NCI-H2029 (cell line): ENCODE measurements around the gene FGF8.

ENCODE experiments used
- DNase-seq: peaks from one replicate; lab custom pipeline; 2025; lab: John Stamatoyannopoulos, UW

Gene FGF8

DNA sequence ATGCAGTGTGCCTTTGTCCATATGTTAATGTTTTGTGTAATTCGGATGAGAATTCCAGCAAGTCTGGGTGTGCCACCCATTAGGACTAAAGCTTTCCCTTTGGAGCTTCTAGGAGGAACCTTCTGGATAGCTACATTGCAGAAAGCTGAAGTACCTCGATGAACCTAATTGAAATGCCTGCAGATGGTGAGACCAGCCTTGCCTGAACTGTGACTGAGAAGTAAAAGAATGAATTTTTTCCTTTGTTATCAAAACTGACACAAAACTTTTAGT, 49.9 kb downstream of the FGF8 start:
- no peak for DNase-seq

DNA sequence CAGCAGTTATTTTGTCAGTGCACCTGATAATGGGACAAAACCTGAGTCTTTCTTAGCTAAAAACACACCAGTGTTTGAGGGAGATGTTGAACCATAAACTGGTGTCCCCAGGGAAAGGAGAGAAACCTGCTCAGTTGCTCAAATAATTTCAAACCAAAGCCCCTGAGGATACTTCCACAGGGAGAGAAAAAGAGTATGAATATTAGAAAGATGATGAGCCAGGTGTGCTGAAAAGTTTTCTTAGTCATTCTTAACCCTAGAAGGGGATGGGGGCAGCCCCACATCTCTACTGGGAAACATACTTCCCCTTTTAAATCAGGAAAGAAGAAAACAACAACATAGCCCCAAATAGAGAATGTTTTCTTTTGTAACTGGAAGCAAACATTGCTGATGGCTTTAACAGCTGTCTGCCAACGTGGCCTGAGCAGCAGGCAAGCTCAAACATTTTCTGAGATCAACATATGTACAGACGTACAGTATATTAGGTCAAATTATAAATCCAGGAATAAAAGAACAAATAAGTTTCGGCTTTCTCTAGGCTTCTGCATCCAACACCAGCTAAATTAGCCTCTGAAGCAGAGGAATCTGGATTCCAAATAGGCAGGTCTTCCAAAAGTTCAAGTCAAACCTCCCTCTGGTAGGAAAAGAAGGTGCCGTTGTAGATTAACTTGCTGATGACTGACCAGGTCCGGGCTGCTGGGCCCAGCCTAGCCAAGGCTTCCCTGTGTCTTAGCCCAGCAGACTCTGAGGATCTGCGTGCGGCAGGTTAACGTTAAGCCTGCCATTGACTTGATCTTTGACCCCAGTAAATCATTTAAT, 50.4 kb downstream of the FGF8 start:
- no peak for DNase-seq

DNA sequence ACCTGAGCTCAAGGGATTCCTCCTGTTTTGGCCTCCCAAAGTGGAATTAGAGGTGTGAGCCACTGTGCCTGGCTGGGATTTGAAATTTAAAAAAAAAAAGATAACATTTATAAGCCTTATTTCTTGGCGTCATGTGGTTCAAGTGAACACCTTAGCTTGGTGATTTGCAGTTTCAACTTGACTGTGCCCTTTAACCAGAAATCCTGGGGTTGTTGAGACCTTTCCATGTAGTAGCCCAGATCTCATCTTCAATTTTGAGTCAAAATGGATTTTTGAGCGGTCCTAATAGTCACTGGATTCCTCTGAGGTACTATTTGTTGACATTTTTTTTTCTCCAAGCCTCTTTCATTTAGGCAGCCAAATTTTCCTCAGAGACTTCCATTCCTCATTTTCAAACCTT, 51.5 kb downstream of the FGF8 start:
- DNase-seq: no peak

DNA sequence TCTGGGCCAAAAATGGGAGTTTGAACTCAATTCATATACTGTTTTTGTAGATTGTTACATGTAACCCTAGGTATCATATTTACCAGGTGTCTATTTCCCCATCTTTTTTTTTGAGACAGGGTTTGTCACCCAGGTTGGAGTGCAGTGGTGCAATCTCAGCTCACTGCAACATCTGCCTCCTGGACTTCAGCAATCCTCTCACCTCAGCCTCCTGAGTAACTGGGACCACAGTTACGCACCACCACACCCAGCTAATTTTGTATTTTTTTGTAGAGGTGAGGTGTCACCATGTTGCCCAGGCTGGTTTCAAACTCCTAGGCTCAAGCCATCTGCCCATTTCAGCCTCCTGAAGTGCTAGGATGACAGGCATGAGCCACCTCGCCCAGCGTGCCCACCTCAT, 52.7 kb downstream of the FGF8 start:
- no peak for DNase-seq

DNA sequence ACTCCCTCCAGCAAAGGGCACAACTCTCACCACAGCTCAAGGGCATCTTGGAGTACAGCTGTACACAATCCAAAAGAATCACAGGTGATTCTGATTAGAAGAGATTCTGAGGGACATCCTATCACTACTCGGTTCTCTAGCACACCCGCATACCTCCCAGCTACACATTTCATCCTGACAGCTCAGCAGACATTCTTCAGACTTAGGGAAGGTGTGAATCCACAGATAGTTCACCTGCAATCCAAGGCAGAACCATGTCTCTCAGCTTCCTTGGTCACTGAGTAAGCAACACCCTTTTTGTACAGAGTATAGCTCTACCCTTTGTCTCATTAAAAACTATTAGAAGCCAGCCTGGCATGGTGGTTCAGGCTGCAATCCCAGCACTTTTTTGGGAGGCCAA, 54.1 kb downstream of the FGF8 start:
- no peak for DNase-seq

DNA sequence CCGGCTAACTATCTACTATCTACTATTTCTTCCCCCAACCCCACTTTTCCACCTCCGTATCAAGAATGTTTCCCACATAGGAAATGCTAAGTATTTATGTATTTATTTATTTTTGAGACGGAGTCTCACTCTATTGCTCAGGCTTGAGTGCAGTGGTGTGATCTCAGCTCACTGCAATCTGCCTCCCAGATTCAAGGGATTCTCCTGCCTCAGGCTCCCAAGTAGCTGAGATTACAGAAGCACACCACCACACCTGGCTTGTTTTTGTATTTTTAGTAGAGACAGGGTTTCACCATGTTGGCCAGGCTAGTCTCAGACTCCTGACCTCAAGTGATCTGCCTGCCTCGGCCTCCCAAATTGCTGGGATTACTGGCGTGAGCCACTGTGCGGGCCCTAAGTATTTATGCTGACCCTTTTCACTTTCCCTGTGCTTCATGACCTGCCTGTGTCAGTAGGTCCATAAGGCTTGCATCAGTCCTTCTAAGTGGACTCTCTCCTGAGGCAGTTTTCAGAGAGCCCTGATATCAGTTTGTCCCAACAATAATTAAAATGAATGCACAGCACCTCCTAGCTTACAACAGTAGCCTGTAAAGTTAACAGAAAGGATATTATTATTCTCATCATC, 55.2 kb downstream of the FGF8 start:
- no peak for DNase-seq
